GM21447 (cell line): ENCODE measurements around the gene CDK19.
"Not testable (repeated sequence)": the region's sequence is repeated elsewhere in the genome, so short reads cannot be mapped to it uniquely, and the experiment has no call there.

ENCODE experiments used
- ATAC-seq: cut with Tn5 transposase; IDR thresholded peaks from one replicate; pipeline ENCODE4 v1.9.1; 2021; ENCODE audit not compliant: unreplicated experiment

The CDK19 gene

GRCh38 chr6:110814102-110815014 lies 911 bp downstream of the CDK19 start:
- ATAC-seq, result peak; percentile 2

GRCh38 chr6:110813338-110814101 lies 1.7 kb downstream of the CDK19 start:
- no peak for ATAC-seq

- ATAC-seq, result no peak
These were observed 2.5 kb downstream of the CDK19 start for GRCh38 chr6:110812719-110813118.

- no peak for ATAC-seq
These were observed 4.2 kb downstream of the CDK19 start for GRCh38 chr6:110810896-110811586.

- no peak for ATAC-seq
These were observed 5.5 kb downstream of the CDK19 start for GRCh38 chr6:110809792-110810191.

- ATAC-seq, result not testable (repeated sequence)
These were observed 13.1 kb downstream of the CDK19 start for GRCh38 chr6:110802175-110802574.

- ATAC-seq, result no peak
These were observed 14.5 kb downstream of the CDK19 start for GRCh38 chr6:110800839-110801196.

- ATAC-seq, result no peak
These were observed 15.0 kb downstream of the CDK19 start for GRCh38 chr6:110800196-110800838.

- no peak for ATAC-seq
These were observed 15.6 kb downstream of the CDK19 start for GRCh38 chr6:110799655-110800054.

GRCh38 chr6:110799189-110799588 lies 16.1 kb downstream of the CDK19 start:
- ATAC-seq, result no peak

GRCh38 chr6:110795271-110795670 lies 20.0 kb downstream of the CDK19 start:
- ATAC-seq, result no peak

GRCh38 chr6:110786696-110787095 lies 28.6 kb downstream of the CDK19 start:
- no peak for ATAC-seq

- no peak for ATAC-seq
These were observed 29.0 kb downstream of the CDK19 start for GRCh38 chr6:110786271-110786670.

GRCh38 chr6:110784610-110784979 lies 30.7 kb downstream of the CDK19 start:
- ATAC-seq, result no peak

- no peak for ATAC-seq
These were observed 33.6 kb downstream of the CDK19 start for GRCh38 chr6:110781522-110782214.

- no peak for ATAC-seq
These were observed 36.9 kb downstream of the CDK19 start for GRCh38 chr6:110778333-110778732.

- no peak for ATAC-seq
These were observed 37.6 kb downstream of the CDK19 start for GRCh38 chr6:110777636-110778035.

GRCh38 chr6:110776413-110776812 lies 38.9 kb downstream of the CDK19 start:
- ATAC-seq, result no peak

- ATAC-seq, result no peak
These were observed 45.3 kb downstream of the CDK19 start for GRCh38 chr6:110769923-110770322.

GRCh38 chr6:110768057-110768456 lies 47.2 kb downstream of the CDK19 start:
- ATAC-seq, result no peak

- no peak for ATAC-seq
These were observed 53.9 kb downstream of the CDK19 start for GRCh38 chr6:110761371-110761770.
